MM.1S (cell line): Measurements from ENCODE around the gene TLK1.
A peak's percentile ranks its signal among the peaks of the same experiment; 100 is the strongest.

Experiments
- DNase-seq: peaks from one replicate; pipeline ENCODE4 v3.0.0-alpha.2; 2015
- H2AFZ ChIP-seq: fragments of 300-600 bp; sonication (generic); 2 replicates; pipeline ENCODE4 v1.6.0; 2016; ENCODE audit warnings: antibody characterized with exemption, low read length
- H3F3A ChIP-seq: fragments of 300-600 bp; sonication (generic); 2 replicates; pipeline ENCODE4 v1.6.1; 2016; ENCODE audit warnings: mild to moderate bottlenecking, antibody characterized with exemption, low read length, moderate library complexity, mixed read lengths; ENCODE audit not compliant: insufficient read depth
- H3K27ac ChIP-seq: fragments of 300-600 bp; sonication (generic); 2 replicates; pipeline ENCODE4 v1.5.1; 2016; ENCODE audit warnings: mild to moderate bottlenecking, low read length
- H3K27me3 ChIP-seq: fragments of 300-600 bp; sonication (generic); replicated peaks from 2 replicates; pipeline ENCODE4 v1.6.0; 2016; ENCODE audit warnings: low read length; ENCODE audit not compliant: insufficient read depth
- H3K36me3 ChIP-seq: fragments of 300-600 bp; sonication (generic); replicated peaks from 2 replicates; pipeline ENCODE4 v1.6.1; 2016; ENCODE audit warnings: mild to moderate bottlenecking, low read length, mixed read lengths; ENCODE audit not compliant: insufficient read depth
- H3K4me1 ChIP-seq: fragments of 300-600 bp; sonication (generic); 2 replicates; pipeline ENCODE4 v1.6.1; 2016; ENCODE audit warnings: low read length, mixed read lengths
- H3K4me2 ChIP-seq: fragments of 300-600 bp; sonication (generic); 2 replicates; pipeline ENCODE4 v1.6.0; 2016; ENCODE audit warnings: low read depth, low read length
- H3K4me3 ChIP-seq: fragments of 300-600 bp; sonication (generic); 2 replicates; pipeline ENCODE4 v1.5.1; 2016; ENCODE audit warnings: low read length, mixed read lengths
- H3K79me2 ChIP-seq: fragments of 300-600 bp; sonication (generic); 2 replicates; pipeline ENCODE4 v1.6.1; 2016; ENCODE audit warnings: mixed run types, low read length, mixed read lengths
- H3K9ac ChIP-seq: fragments of 300-600 bp; sonication (generic); 2 replicates; pipeline ENCODE4 v1.6.1; 2016; ENCODE audit warnings: low read length, mixed read lengths
- H3K9me2 ChIP-seq: fragments of 300-600 bp; sonication (generic); replicated peaks from 2 replicates; pipeline ENCODE4 v1.6.1; 2016; ENCODE audit warnings: mild to moderate bottlenecking, low read length, mixed read lengths; ENCODE audit not compliant: insufficient read depth
- H3K9me3 ChIP-seq: fragments of 300-600 bp; sonication (generic); replicated peaks from 2 replicates; pipeline ENCODE4 v1.6.1; 2016; ENCODE audit warnings: mild to moderate bottlenecking, low read length, mixed read lengths; ENCODE audit not compliant: insufficient read depth
- H4K20me1 ChIP-seq: fragments of 300-600 bp; sonication (generic); 2 replicates; pipeline ENCODE4 v1.6.1; 2016; ENCODE audit warnings: mild to moderate bottlenecking, low read length, moderate library complexity, mixed read lengths; ENCODE audit not compliant: insufficient read depth
- CTCF ChIP-seq: fragments of 300-600 bp; sonication (generic); IDR thresholded peaks from 2 replicates; pipeline ENCODE4 v1.5.1; 2016; ENCODE audit warnings: antibody characterized with exemption, low read length, mixed read lengths
- EZH2 ChIP-seq: fragments of 300-600 bp; sonication (generic); optimal IDR thresholded peaks from 2 replicates; pipeline ENCODE3; 2017; ENCODE audit warnings: low read depth, mild to moderate bottlenecking, antibody characterized with exemption, low read length, mixed read lengths
- EZH2phosphoT487 ChIP-seq: fragments of 300-600 bp; sonication (generic); IDR thresholded peaks from 2 replicates; pipeline ENCODE4 v1.6.1; 2018; ENCODE audit warnings: antibody characterized with exemption, low read length

TLK1 gene

DNA sequence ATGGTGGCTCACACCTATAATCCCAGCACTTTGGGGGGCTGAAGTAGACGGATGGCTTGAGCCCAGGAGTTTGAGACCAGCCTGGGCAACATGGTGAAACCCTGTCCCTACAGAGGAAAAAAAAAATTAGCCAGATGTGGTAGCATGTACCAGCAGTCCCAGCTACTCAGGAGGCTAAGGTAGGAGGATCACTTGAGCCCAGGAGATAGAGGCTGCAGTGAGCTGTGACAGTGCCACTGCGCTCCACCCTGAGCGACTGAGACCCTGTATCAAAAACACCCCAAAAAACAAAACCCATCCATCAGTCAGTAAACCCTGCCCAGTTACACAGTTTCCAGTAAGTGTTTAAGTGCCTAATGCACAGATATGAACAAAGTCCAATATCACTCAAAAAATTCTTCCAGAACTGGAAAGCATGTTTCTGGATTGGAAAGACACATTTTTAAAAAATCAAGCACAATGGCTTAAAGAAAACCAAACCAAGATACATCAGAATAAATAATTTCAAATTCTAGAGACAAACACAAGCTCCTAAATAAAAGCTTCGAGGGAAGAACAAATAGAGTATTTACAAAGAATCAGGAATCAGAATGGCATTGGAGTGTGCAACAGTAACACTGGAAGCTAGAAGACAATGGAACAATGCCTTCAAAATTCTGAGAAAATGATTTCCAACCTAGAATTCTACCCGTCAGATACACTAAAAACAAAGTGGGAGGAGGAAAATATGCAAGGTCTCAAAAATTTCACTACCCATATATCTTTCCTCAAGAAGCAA, 72.4 kb downstream of the TLK1 start:
- H3K9ac ChIP-seq = no peak overlapping the region
- no peak for DNase-seq
- H3K27ac ChIP-seq = no peak overlapping the region

GRCh38 chr2:171087547-171087946, 73.1 kb downstream of the TLK1 start:
- Histone ChIP-seq H3K9me3 (no peaks in the 10 kb centered on the region), H3K4me1 (no peaks in the 10 kb centered on the region), H3K9ac (no peak overlapping the region), H3K36me3 (no peaks in the 10 kb centered on the region), H3K79me2 (peaks cover 84% of the 10 kb centered on the region), H3K4me2 (no peak overlapping the region), H3K27ac (no peak overlapping the region), H3F3A (no peaks in the 10 kb centered on the region), H4K20me1 (no peaks in the 10 kb centered on the region), H3K9me2 (no peaks in the 10 kb centered on the region), H2AFZ (no peak overlapping the region), H3K27me3 (no peaks in the 10 kb centered on the region), H3K4me3 (no peak overlapping the region)
- no peak for DNase-seq
- no peak for TF ChIP-seq CTCF
- no peak for TF ChIP-seq EZH2phosphoT487
- no peak for TF ChIP-seq EZH2

More for the DNA sequence above, 72.4 kb downstream of the TLK1 start:
- Histone ChIP-seq H3K4me3 (no peak overlapping the region), H4K20me1 (no peaks in the 10 kb centered on the region), H3F3A (no peaks in the 10 kb centered on the region), H3K4me1 (no peaks in the 10 kb centered on the region), H3K9me3 (no peaks in the 10 kb centered on the region), H3K79me2 (peaks cover 90% of the 10 kb centered on the region), H3K4me2 (no peak overlapping the region), H3K27me3 (no peaks in the 10 kb centered on the region), H2AFZ (no peak overlapping the region), H3K36me3 (no peaks in the 10 kb centered on the region), H3K9me2 (no peaks in the 10 kb centered on the region)
- TF ChIP-seq CTCF (no peak), EZH2 (no peak), EZH2phosphoT487 (no peak)

DNA sequence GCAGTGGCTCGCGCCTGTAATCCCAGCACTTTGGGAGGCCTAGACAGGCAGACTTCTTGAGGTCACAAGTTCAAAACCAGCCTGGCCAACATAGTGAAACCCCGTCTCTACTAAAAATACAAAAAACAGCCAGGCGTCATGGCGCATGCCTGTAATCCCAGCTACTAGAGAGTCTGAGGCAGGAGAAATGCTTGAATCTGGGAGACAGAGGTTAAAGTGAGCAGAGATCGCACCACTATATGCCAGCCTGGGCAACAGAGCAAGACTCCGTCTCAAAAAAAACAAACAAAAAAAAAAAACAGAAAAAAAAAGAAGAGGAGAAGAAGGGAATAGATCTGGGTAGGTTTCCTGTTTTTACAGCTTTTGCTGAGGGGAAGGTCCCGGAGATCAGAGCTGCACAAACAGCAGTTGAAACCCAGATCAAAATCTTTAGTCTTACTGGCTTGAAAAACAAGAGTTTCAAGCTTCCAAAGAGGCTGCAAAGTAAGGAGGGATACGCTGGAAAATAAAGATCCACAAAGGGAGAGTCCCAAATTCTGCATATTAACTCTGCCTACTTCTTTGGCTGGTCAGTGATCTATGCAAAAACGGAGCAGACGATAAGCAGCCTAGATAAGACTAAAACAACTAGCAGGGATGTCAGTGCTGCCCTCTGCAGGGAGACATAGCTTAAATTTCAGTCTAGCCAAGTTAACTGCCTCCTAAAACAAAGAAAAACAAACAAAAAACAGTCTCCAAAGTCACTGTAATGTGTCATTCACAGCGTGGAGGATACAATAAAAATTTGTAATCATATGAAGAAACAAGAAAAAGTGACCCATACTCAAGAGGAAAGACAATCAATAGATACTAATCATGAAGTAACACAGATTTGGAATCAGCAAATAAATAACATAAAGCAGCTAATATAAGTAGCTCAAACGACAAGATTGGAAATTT, 74.1 kb downstream of the TLK1 start:
- H3K79me2 ChIP-seq = peaks cover 80% of the 10 kb centered on the region
- peak; percentile 6 for DNase-seq
- no peaks in the 10 kb centered on the region for H3K9me2 ChIP-seq
- no peak overlapping the region for H3K4me3 ChIP-seq
- TF ChIP-seq CTCF = peak; percentile 49
- TF ChIP-seq EZH2phosphoT487 = no peak
- H3K9me3 ChIP-seq = no peaks in the 10 kb centered on the region
- H3K27ac ChIP-seq = no peak overlapping the region
- H4K20me1 ChIP-seq = no peaks in the 10 kb centered on the region
- H3K4me1 ChIP-seq = no peaks in the 10 kb centered on the region
- no peaks in the 10 kb centered on the region for H3F3A ChIP-seq
- no peak overlapping the region for H3K4me2 ChIP-seq
- H3K27me3 ChIP-seq = no peaks in the 10 kb centered on the region
- H3K36me3 ChIP-seq = no peaks in the 10 kb centered on the region
- H3K9ac ChIP-seq = no peak overlapping the region
- H2AFZ ChIP-seq = no peak overlapping the region
